Thoracic aorta (tissue), 2 donors: ENCODE data around the gene DNAAF3. TPM values are rescaled to one million over a fixed set of nuclear protein-coding genes. Genes with fewer than 3 reads are reported as not detected.
"Not testable (repeated sequence)": the region's sequence is repeated elsewhere in the genome, so short reads cannot be mapped to it uniquely, and the experiment has no call there.

Source experiments
- ATAC-seq: fragments of 150-250 bp; one replicate; pipeline ENCODE4 v1.8.0; 2017; ENCODE audit warnings: low read depth; ENCODE audit not compliant: insufficient number of reproducible peaks, low FRiP score
- DNase-seq: peaks from one replicate; pipeline ENCODE4 v3.0.0-alpha.2; 2020; ENCODE audit warnings: low spot score
- H3K27ac ChIP-seq, 2 donors: fragments of 200-600 bp; sonication (generic); 1 replicate in 1 of 2; 2 replicates in 1 of 2; pipeline ENCODE4 v1.5.1; 2016; ENCODE audit warnings: mild to moderate bottlenecking in 2 of 2, moderate library complexity in 2 of 2
- H3K27me3 ChIP-seq: fragments of 200-600 bp; sonication (generic); replicated peaks from 2 replicates; pipeline ENCODE4 v1.6.0; 2016; ENCODE audit warnings: mild to moderate bottlenecking; ENCODE audit not compliant: insufficient read depth
- H3K36me3 ChIP-seq: fragments of 200-600 bp; sonication (generic); one replicate; pipeline ENCODE4 v1.5.1; 2016
- H3K4me1 ChIP-seq, 2 donors: fragments of 200-600 bp; sonication (generic); 1 replicate in 1 of 2; 2 replicates in 1 of 2; pipeline versions ENCODE4 v1.5.1 to v1.6.0; 2016; ENCODE audit warnings: low read depth in 2 of 2, mild to moderate bottlenecking in 1 of 2; ENCODE audit not compliant: control insufficient read depth in 1 of 2
- H3K4me3 ChIP-seq: fragments of 200-600 bp; sonication (generic); 2 replicates; pipeline ENCODE4 v1.5.1; 2016; ENCODE audit warnings: mild to moderate bottlenecking
- H3K9me3 ChIP-seq: fragments of 200-600 bp; sonication (generic); 2 replicates; pipeline ENCODE4 v1.5.1; 2016
- total RNA-seq, 2 donors: library from RNA; depleted of rRNA; stranded (reverse); fragments of >200 nt; gene quantifications; one replicate each; pipeline versions ENCODE4 v1.1.0 to v1.2.3, GENCODE V29; 2016
- TF ChIP-seq, protein P1 (sequence below): fragments of 200-600 bp; sonication (generic); IDR thresholded peaks from one replicate; pipeline ENCODE4 v1.5.1; 2019; ENCODE audit warnings: antibody characterized with exemption

The DNAAF3 gene
- total RNA-seq, 2 donors from 2014 or later = not detected

DNA sequence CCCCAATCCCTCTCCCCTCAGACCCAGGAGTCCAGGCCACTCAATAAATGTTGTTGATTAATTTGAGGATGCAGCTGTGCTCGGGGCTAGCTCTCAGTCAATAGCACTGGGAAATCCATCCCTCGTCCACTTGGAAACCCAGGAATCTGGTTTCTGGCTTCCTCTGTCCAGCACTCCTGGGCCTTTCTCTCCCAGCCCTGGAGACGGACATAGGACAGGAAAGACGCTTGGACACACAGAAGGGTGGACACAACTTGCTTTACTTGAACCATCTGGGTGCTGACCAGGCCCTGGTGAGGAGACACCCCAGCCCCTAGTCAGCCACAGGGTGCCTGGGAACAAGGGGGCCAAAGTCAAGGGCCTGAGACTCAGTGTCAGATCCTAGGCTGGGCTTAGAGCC is 8.0 kb downstream of the DNAAF3 start:
- peaks cover 0 to 6% of the 10 kb centered on the region in 2 donors for H3K4me1 ChIP-seq
- peaks cover 13% of the 10 kb centered on the region for H3K27me3 ChIP-seq
- no peak overlapping the region for H3K4me3 ChIP-seq
- no peak for ATAC-seq
- TF ChIP-seq, protein P1, sequence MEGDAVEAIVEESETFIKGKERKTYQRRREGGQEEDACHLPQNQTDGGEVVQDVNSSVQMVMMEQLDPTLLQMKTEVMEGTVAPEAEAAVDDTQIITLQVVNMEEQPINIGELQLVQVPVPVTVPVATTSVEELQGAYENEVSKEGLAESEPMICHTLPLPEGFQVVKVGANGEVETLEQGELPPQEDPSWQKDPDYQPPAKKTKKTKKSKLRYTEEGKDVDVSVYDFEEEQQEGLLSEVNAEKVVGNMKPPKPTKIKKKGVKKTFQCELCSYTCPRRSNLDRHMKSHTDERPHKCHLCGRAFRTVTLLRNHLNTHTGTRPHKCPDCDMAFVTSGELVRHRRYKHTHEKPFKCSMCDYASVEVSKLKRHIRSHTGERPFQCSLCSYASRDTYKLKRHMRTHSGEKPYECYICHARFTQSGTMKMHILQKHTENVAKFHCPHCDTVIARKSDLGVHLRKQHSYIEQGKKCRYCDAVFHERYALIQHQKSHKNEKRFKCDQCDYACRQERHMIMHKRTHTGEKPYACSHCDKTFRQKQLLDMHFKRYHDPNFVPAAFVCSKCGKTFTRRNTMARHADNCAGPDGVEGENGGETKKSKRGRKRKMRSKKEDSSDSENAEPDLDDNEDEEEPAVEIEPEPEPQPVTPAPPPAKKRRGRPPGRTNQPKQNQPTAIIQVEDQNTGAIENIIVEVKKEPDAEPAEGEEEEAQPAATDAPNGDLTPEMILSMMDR = no peak
- H3K9me3 ChIP-seq = no peaks in the 10 kb centered on the region
- no peak overlapping the region for H3K27ac ChIP-seq
- H3K36me3 ChIP-seq = no peaks in the 10 kb centered on the region
- DNase-seq = no peak

DNA sequence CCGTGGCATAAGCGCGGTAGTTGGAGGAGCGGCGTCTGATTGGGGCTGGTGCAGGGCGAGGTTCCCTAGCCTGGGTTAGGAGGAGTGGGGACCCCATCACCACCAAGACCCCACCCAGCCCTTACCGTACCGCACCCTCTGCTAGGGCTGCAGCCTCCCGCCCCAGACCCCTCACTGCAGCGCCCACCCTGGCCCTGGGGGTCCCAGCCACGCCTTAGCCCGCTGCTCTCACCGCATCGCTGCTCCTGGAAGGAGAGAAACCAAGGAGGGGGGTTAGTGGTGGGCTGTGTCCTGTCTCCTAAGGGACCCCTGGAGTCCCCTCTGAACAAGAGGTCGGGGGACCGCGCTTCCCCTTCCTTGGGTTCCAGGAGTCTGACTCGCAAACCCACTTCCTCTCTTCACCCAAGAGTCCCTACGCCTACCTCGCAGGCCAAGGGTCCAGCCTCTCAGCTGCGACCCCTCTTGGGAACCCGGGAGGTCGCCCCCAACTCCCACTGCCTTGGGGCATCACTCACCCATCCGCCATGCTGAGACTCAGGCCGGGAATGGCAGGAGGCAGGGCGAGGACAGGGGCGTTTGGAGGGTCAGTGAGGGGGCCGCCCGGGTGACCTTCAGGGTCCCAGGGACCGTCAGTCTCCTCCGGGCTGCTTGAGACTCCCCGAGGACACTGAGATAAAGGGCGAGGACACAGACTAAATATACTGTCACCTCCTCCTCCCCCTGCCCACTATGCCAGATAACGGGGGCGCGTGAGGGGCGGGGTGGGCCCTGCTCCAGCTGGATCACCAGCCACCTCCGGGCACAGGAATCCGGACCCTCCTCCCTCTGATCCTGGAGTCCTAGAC is 9.1 kb downstream of the DNAAF3 start, which contains the start of gene TNNI3:
Gene TNNI3 (minus strand): TSS at position 669 of the 845 bp plus-strand sequence. CDS start 143 bp downstream, at position 526.
- peaks cover 0 to 6% of the 10 kb centered on the region in 2 donors for H3K4me1 ChIP-seq
- no peak within 1 kb of the TSS for H3K4me3 ChIP-seq
- no peak for ATAC-seq
- no peaks in the 10 kb centered on the region for H3K9me3 ChIP-seq
- H3K36me3 ChIP-seq = no peaks in the 10 kb centered on the region
- TF ChIP-seq, protein P1 = no peak
- H3K27me3 ChIP-seq = peaks cover 12% of the 10 kb centered on the region
- H3K27ac ChIP-seq = no peak within 1 kb of the TSS
- no peak for DNase-seq

DNA sequence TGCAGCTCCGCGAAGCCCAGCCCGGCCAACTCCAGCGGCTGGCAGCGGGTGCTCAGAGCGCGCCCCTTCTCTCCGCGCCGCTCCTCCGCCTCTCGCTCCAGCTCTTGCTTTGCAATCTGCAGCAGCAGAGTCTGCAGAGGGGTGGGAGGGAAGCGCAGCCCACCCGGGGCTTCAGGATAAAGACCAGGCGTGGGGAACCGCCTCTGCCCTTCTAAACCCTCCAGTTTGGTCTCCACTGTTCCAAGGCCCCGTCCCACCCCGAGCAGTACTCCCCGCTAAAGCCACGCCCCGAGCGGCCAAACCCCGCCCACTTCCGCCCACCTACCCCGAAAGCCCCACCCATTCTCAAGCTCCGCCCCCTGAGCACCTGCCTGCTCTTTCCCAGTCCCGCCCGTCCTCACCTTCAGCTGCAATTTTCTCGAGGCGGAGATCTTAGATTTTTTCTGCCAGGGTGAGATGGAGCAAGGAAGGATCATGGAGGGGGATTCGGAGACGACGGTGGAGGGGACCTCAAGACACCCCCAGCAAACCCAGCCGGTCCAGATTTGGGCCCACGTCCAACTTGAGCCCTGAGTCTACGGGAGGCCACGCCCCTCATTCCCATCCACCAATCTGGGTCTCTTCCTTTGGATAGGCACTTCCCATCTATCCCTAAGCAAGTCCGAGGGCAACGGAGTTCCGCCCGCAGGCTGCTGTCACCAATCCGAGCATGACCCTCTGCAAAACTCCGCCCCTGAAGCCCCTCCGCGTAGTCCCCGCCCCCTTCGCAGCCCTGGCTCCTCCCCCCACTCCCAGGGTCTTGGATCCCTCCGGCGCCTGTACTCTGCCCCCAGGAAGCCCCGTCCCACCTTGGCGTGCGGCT is 10.0 kb downstream of the DNAAF3 start:
- no peak overlapping the region for H3K27ac ChIP-seq
- TF ChIP-seq, protein P1 = no peak
- DNase-seq = no peak
- no peak for ATAC-seq
- peaks cover 3% of the 10 kb centered on the region for H3K27me3 ChIP-seq
- H3K4me1 ChIP-seq = peaks cover 0 to 6% of the 10 kb centered on the region in 2 donors
- no peaks in the 10 kb centered on the region for H3K9me3 ChIP-seq
- no peak overlapping the region for H3K4me3 ChIP-seq
- no peaks in the 10 kb centered on the region for H3K36me3 ChIP-seq

DNA sequence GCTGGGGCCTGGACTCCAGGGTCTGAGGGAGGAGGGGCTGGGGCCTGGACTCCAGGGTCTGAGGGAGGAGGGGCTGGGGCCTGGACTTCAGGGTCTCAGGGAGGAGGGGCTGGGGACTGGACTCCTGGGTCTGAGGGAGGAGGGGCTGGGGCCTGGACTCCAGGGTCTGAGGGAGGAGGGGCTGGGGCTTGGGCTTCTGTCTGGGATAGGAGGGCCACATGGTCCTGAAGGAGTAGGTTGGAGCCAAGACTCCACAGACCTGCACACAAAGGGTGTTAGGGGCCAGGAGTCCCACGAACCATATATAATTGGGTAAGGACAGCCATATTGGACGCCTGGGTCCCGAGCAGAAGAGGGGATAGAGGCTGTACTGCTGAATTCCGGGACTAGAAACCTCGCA is 10.6 kb downstream of the DNAAF3 start:
- not testable (repeated sequence) for ATAC-seq, H3K36me3 ChIP-seq, H3K9me3 ChIP-seq, H3K4me1 ChIP-seq, DNase-seq, H3K27ac ChIP-seq, H3K4me3 ChIP-seq, H3K27me3 ChIP-seq

DNA sequence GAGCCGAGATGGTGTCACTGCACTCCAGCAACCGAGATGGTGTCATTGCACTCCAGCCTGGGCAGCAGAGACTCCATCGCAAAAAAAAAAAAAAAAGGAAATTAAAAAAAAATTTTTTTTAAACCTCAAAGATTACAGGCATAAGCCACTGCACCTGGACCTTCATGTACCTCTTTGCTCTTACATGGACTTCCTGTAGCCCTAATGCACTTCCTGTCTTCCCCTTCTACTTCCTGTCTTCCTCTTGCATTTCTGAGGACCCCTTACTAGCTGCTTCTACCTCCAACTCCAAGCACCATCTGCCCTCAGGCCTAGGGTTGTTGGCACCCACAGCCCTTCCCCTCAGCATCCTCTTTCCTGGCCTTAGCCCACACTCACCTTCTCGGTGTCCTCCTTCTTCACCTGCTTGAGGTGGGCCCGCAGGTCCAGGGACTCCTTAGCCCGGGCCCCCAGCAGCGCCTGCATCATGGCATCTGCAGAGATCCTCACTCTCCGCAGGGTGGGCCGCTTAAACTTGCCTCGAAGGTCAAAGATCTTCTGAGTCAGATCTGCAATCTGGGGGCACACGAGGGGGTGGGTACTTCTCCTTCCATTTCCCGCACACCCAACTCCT is 12.7 kb downstream of the DNAAF3 start:
- H3K27ac ChIP-seq = no peak overlapping the region
- peaks cover 0 to 6% of the 10 kb centered on the region in 2 donors for H3K4me1 ChIP-seq
- H3K36me3 ChIP-seq = no peaks in the 10 kb centered on the region
- no peaks in the 10 kb centered on the region for H3K27me3 ChIP-seq
- DNase-seq (no peak), ATAC-seq (no peak)
- no peak overlapping the region for H3K4me3 ChIP-seq
- TF ChIP-seq, protein P1 = no peak
- no peaks in the 10 kb centered on the region for H3K9me3 ChIP-seq
